AG04449 (cell line): ENCODE results near the gene HS6ST1.

ENCODE experiments used
- CTCF ChIA-PET: fragments of 350-600 bp; formaldehyde crosslinking; extraction: SDS; loops from one replicate; lab custom pipeline; 2021; ENCODE audit warnings: antibody characterized with exemption; lab: Yijun Ruan, JAX
- POLR2A ChIA-PET: fragments of 400-600, 350-600 bp; formaldehyde crosslinking; extraction: SDS; loops from one replicate; lab custom pipeline; 2020; ENCODE audit warnings: antibody characterized with exemption, inconsistent platforms; lab: Yijun Ruan, JAX
- DNase-seq: peaks from one replicate; pipeline ENCODE4 v3.0.0-alpha.2; 2010; ENCODE audit warnings: low read depth, low spot score
- H3K4me3 ChIP-seq: 2 replicates; pipeline ENCODE4 v1.5.1; 2011; ENCODE audit warnings: low read depth, mild to moderate bottlenecking, control low read depth, low read length
- CTCF ChIP-seq: IDR thresholded peaks from one replicate; pipeline ENCODE4 v1.5.1; 2011; ENCODE audit warnings: mild to moderate bottlenecking, moderate library complexity, low read length, control low read depth, inconsistent platforms; ENCODE audit not compliant: insufficient read depth; ENCODE audit errors: missing control alignments

The HS6ST1 gene

GRCh38 chr2:128345436-128346165 is 26.9 kb upstream of the HS6ST1 start:
- ChIA-PET CTCF (no interaction called here), POLR2A (no interaction called here)
- no peak for TF ChIP-seq CTCF
- DNase-seq, result no peak
- H3K4me3 ChIP-seq, result no peak overlapping the region

GRCh38 chr2:128344101-128344500 is 25.4 kb upstream of the HS6ST1 start:
- H3K4me3 ChIP-seq, result no peak overlapping the region
- no peak for TF ChIP-seq CTCF
- no peak for DNase-seq
- ChIA-PET CTCF (no interaction called here), POLR2A (no interaction called here)

GRCh38 chr2:128343459-128343858 is 24.8 kb upstream of the HS6ST1 start:
- ChIA-PET POLR2A (no interaction called here), CTCF (no interaction called here)
- no peak for DNase-seq
- TF ChIP-seq CTCF, result no peak
- H3K4me3 ChIP-seq, result no peak overlapping the region

- POLR2A ChIA-PET, result no interaction called here
- no peak for TF ChIP-seq CTCF
- no peak overlapping the region for H3K4me3 ChIP-seq
- CTCF ChIA-PET, result interaction anchor here (1.5 kb wide), 1 partner anchor 13 kb away, joined by 3 read pairs; no protein-coding TSS in a partner anchor
- no peak for DNase-seq
These were observed 23.9 kb upstream of the HS6ST1 start for GRCh38 chr2:128342550-128342949.

GRCh38 chr2:128341621-128342020 is 23.0 kb upstream of the HS6ST1 start:
- ChIA-PET CTCF (interaction anchor here (1.5 kb wide), 1 partner anchor 14 kb away, joined by 3 read pairs; no protein-coding TSS in a partner anchor), POLR2A (interaction anchor here (0.6 kb wide), 1 partner anchor 11 kb away, joined by 3 read pairs; no protein-coding TSS in a partner anchor)
- DNase-seq, result no peak
- no peak overlapping the region for H3K4me3 ChIP-seq
- TF ChIP-seq CTCF, result no peak

GRCh38 chr2:128332091-128332634 is 13.5 kb upstream of the HS6ST1 start:
- no peak for DNase-seq
- ChIA-PET POLR2A (no interaction called here), CTCF (interaction anchor here (1.1 kb wide), 1 partner anchor 30 kb away, joined by 3 read pairs; no protein-coding TSS in a partner anchor)
- H3K4me3 ChIP-seq, result no peak overlapping the region
- no peak for TF ChIP-seq CTCF
